Peyer's patch (tissue), 4 donors: Measurements from ENCODE around the gene MAP3K12. TPM values are rescaled to one million over a fixed set of nuclear protein-coding genes. Genes with fewer than 3 reads are reported as not detected.
"Not testable (repeated sequence)": the region's sequence is repeated elsewhere in the genome, so short reads cannot be mapped to it uniquely, and the experiment has no call there.

Source experiments
- DNase-seq, 3 donors: peaks; one replicate each; pipeline ENCODE4 v3.0.0-alpha.2; 2017 to 2019
- H3K27ac ChIP-seq, 4 donors: fragments of 200-600 bp; sonication (generic); one replicate each; pipeline ENCODE4 v1.5.1; 2016 to 2019
- H3K27me3 ChIP-seq, 2 donors: fragments of 200-600 bp; sonication (generic); one replicate each; pipeline ENCODE4 v1.5.1; 2019
- H3K36me3 ChIP-seq, 3 donors: fragments of 200-600 bp; sonication (generic); one replicate each; pipeline ENCODE4 v1.5.1; 2016 to 2019
- H3K4me1 ChIP-seq, 4 donors: fragments of 200-600 bp; sonication (generic); one replicate each; pipeline ENCODE4 v1.5.1; 2016 to 2019
- H3K4me3 ChIP-seq, 4 donors: fragments of 200-600 bp; sonication (generic); 1 replicate in 3 of 4; 2 replicates in 1 of 4; pipeline ENCODE4 v1.5.1; 2016 to 2019; ENCODE audit warnings: mild to moderate bottlenecking in 1 of 4
- H3K9me3 ChIP-seq, 4 donors: fragments of 200-600 bp; sonication (generic); one replicate each; pipeline ENCODE4 v1.5.1; 2016 to 2019; ENCODE audit warnings: mild to moderate bottlenecking in 1 of 4
- CTCF ChIP-seq, 6 experiments: fragments of 450-650 bp in 4 of 6; fragments of 200-600 bp in 2 of 6; sonication (generic) in 1 of 6; IDR thresholded peaks; one replicate each; pipeline ENCODE4 v1.5.1; 2017 to 2019; ENCODE audit warnings: antibody characterized with exemption in 6 of 6, mild to moderate bottlenecking in 3 of 6, moderate library complexity in 1 of 6
- POLR2A ChIP-seq, 2 donors: fragments of 450-650 bp; IDR thresholded peaks; one replicate each; pipeline ENCODE4 v1.5.1; 2017; ENCODE audit warnings: antibody characterized with exemption in 2 of 2, mild to moderate bottlenecking in 2 of 2, moderate library complexity in 2 of 2
- small RNA-seq, 2 donors: library from RNA; depleted of rRNA; stranded (forward); fragments of <200 nt; gene quantifications; one replicate each; pipeline ENCODE3, GENCODE V24; 2016
- total RNA-seq, 4 donors: library from RNA; depleted of rRNA; stranded (reverse); fragments of >200 nt; gene quantifications; one replicate each; pipeline ENCODE4 v1.1.0, GENCODE V29; 2016

Gene MAP3K12
- total RNA-seq, 4 donors from 2014 or later = 6.5 to 44.6 (median 11.6) TPM

- H3K36me3 ChIP-seq = peaks cover 0 to 40% (median 0%) of the 10 kb centered on the region in 3 donors
- peak overlapping the region in 2 of 4 donors; percentile 62 to 65 for H3K4me3 ChIP-seq
- no peaks in the 10 kb centered on the region for H3K9me3 ChIP-seq
- DNase-seq = peak in 1 of 3 donors; percentile 53
- no peaks in the 10 kb centered on the region for H3K27me3 ChIP-seq
- TF ChIP-seq CTCF (IDR thresholded peaks at IDR 0.05) (peak in 1 of 6 experiments; percentile 27), POLR2A (IDR thresholded peaks at IDR 0.05) (peak; percentile 16 to 66)
- H3K4me1 ChIP-seq = peaks cover 0 to 11% (median 6%) of the 10 kb centered on the region in 4 donors
- H3K27ac ChIP-seq = peak overlapping the region in 3 of 4 donors; percentile 87 to 97 (median 94)
Measured at GRCh38 chr12:53443955-53444354, 55.3 kb downstream of the MAP3K12 start.

GRCh38 chr12:53441040-53441833 lies 58.0 kb downstream of the MAP3K12 start, which contains the start of gene PRR13:
Gene PRR13 (plus strand): TSS chr12:53441734. CDS start chr12:53442715, 981 bp downstream.
- peaks cover 0 to 20% (median 0%) of the 10 kb centered on the region in 3 donors for H3K36me3 ChIP-seq
- no peaks in the 10 kb centered on the region for H3K27me3 ChIP-seq
- TF ChIP-seq POLR2A (IDR thresholded peaks at IDR 0.05) (peak; percentile 99), CTCF (IDR thresholded peaks at IDR 0.05) (no peak)
- peak within 1 kb of the TSS; percentile 85 to 97 (median 90) for H3K27ac ChIP-seq
- H3K4me3 ChIP-seq = peak within 1 kb of the TSS; percentile 57 to 89 (median 64)
- peaks cover 0 to 11% (median 6%) of the 10 kb centered on the region in 4 donors for H3K4me1 ChIP-seq
- peak; percentile 99 to 100 (median 100) for DNase-seq
- H3K9me3 ChIP-seq = no peaks in the 10 kb centered on the region

- not testable (repeated sequence) for H3K4me3 ChIP-seq, DNase-seq, H3K27ac ChIP-seq, H3K27me3 ChIP-seq, H3K9me3 ChIP-seq, H3K36me3 ChIP-seq
- H3K4me1 ChIP-seq = peaks cover 0 to 11% (median 5%) of the 10 kb centered on the region in 4 donors
Measured at GRCh38 chr12:53439582-53439981, 59.7 kb downstream of the MAP3K12 start.

GRCh38 chr12:53435326-53435725 lies 63.9 kb downstream of the MAP3K12 start:
- H3K4me3 ChIP-seq, H3K27me3 ChIP-seq, H3K9me3 ChIP-seq, H3K36me3 ChIP-seq, H3K4me1 ChIP-seq, H3K27ac ChIP-seq: not testable (repeated sequence)
- peak in 1 of 3 donors; percentile 18 for DNase-seq

- no peak for TF ChIP-seq POLR2A (IDR thresholded peaks at IDR 0.05)
- TF ChIP-seq CTCF (IDR thresholded peaks at IDR 0.05) = no peak
- Histone ChIP-seq H3K27me3 (no peaks in the 10 kb centered on the region), H3K4me3 (no peak overlapping the region), H3K4me1 (no peaks in the 10 kb centered on the region), H3K9me3 (no peaks in the 10 kb centered on the region), H3K27ac (no peak overlapping the region), H3K36me3 (no peaks in the 10 kb centered on the region)
- peak in 1 of 3 donors; percentile 9 for DNase-seq
Measured at GRCh38 chr12:53431187-53431586, 68.1 kb downstream of the MAP3K12 start.

- no peak for TF ChIP-seq POLR2A (IDR thresholded peaks at IDR 0.05)
- no peaks in the 10 kb centered on the region for H3K9me3 ChIP-seq
- no peak overlapping the region for H3K4me3 ChIP-seq
- H3K36me3 ChIP-seq = no peaks in the 10 kb centered on the region
- DNase-seq = no peak
- H3K27me3 ChIP-seq = no peaks in the 10 kb centered on the region
- H3K4me1 ChIP-seq = no peaks in the 10 kb centered on the region
- H3K27ac ChIP-seq = no peak overlapping the region
Measured at GRCh38 chr12:53430116-53430515, 69.1 kb downstream of the MAP3K12 start.

Small RNA genes within 50 kb of the gene (small RNA-seq; reads per million reads assigned to genes)
- gene AC023509.3 = 0 reads per million in 2 donors

Other genes with a start within 250 kb of the MAP3K12 start
- 100 to 1,000 TPM in 1 of 4 donors, 10 to 100 TPM in 3; 47.0 to 108 (median 87.0) TPM for gene ESPL1, start 231.2 kb downstream of the MAP3K12 start, total RNA-seq
- gene PFDN5, start 203.9 kb downstream of the MAP3K12 start, total RNA-seq = 100 to 1,000 TPM; 223 to 578 (median 263) TPM
- 10 to 100 TPM; 18.4 to 25.6 (median 24.8) TPM for gene MYG1, start 199.8 kb downstream of the MAP3K12 start, total RNA-seq
- gene AAAS, start 177.8 kb downstream of the MAP3K12 start, total RNA-seq = 100 to 1,000 TPM in 1 of 4 donors, 10 to 100 TPM in 3; 36.4 to 143 (median 51.1) TPM
- not detected for gene SP7, start 163.1 kb downstream of the MAP3K12 start, total RNA-seq
- gene SP1, start 119.3 kb downstream of the MAP3K12 start, total RNA-seq = 10 to 100 TPM; 56.1 to 83.4 (median 67.8) TPM
- gene AMHR2, start 75.6 kb downstream of the MAP3K12 start, total RNA-seq = under 1 TPM in 1 of 4 donors, not detected in 3; 0.40 TPM
- gene PRR13, start 57.7 kb downstream of the MAP3K12 start, total RNA-seq = 100 to 1,000 TPM; 160 to 541 (median 423) TPM
- gene PCBP2, start 47.4 kb downstream of the MAP3K12 start, total RNA-seq = 100 to 1,000 TPM; 384 to 549 (median 500) TPM
- 10 to 100 TPM; 25.7 to 30.3 (median 27.2) TPM for gene TARBP2, start 1.8 kb upstream of the MAP3K12 start, total RNA-seq
- not detected for gene NPFF, start 8.0 kb upstream of the MAP3K12 start, total RNA-seq
- 10 to 100 TPM; 25.6 to 38.0 (median 29.8) TPM for gene ATF7, start 126.9 kb upstream of the MAP3K12 start, total RNA-seq
- gene ATP5MC2, start 176.6 kb upstream of the MAP3K12 start, total RNA-seq = 100 to 1,000 TPM; 118 to 246 (median 203) TPM
- gene CALCOCO1, start 228.0 kb upstream of the MAP3K12 start, total RNA-seq = 100 to 1,000 TPM in 3 of 4 donors, 10 to 100 TPM in 1; 79.7 to 342 (median 175) TPM